Measurements from ENCODE around the gene OR52A5.

- TF ChIP-seq POLR2A (IDR thresholded peaks at IDR 0.05) (no peak), CTCF (IDR thresholded peaks at IDR 0.05) (no peak)
These were observed 20.6 kb downstream of the OR52A5 start for GRCh38 chr11:5117588-5117987.
